Kidney (tissue), 14 donors: ENCODE results near the gene MAPK1. TPM values are rescaled to one million over a fixed set of nuclear protein-coding genes. Genes with fewer than 3 reads are reported as not detected.
"Not testable (repeated sequence)": the region's sequence is repeated elsewhere in the genome, so short reads cannot be mapped to it uniquely, and the experiment has no call there.

ENCODE experiments used
- DNase-seq, 5 donors: peaks; one replicate each; pipeline ENCODE4 v3.0.0-alpha.2; 2013 to 2020
- FAIRE-seq: peaks from 2 replicates; lab custom pipeline; 2012; peaks lifted over from hg19 to GRCh38; lab: Jason Lieb, UNC
- H3K27ac ChIP-seq, 2 donors: one replicate each; pipeline ENCODE4 v1.7.0; 2013; ENCODE audit warnings: low read depth in 2 of 2, low read length in 2 of 2, inconsistent platforms in 1 of 2
- H3K27me3 ChIP-seq: one replicate; pipeline ENCODE4 v1.7.1; 2013; ENCODE audit warnings: low read length, inconsistent platforms; ENCODE audit not compliant: control insufficient read depth, insufficient read depth
- H3K36me3 ChIP-seq, 3 donors: one replicate each; pipeline versions ENCODE4 v1.7.0 to v1.7.1; 2013; ENCODE audit warnings: low read length in 3 of 3, control low read depth in 1 of 3, inconsistent platforms in 1 of 3; ENCODE audit not compliant: insufficient read depth in 3 of 3, control insufficient read depth in 2 of 3
- H3K4me1 ChIP-seq, 3 donors: one replicate each; pipeline versions ENCODE4 v1.7.0 to v1.7.1; 2013; ENCODE audit warnings: low read length in 3 of 3, inconsistent platforms in 1 of 3, low read depth in 1 of 3; ENCODE audit not compliant: control insufficient read depth in 2 of 3, insufficient read depth in 2 of 3
- H3K4me3 ChIP-seq, 3 donors: one replicate each; pipeline versions ENCODE4 v1.7.0 to v1.8.1; 2013; ENCODE audit warnings: low read length in 3 of 3, control low read depth in 1 of 3, inconsistent platforms in 1 of 3
- H3K9ac ChIP-seq, 3 donors: one replicate each; pipeline versions ENCODE4 v1.7.0 to v1.7.1; 2013; ENCODE audit warnings: low read length in 3 of 3, control low read depth in 1 of 3, inconsistent platforms in 1 of 3
- H3K9me3 ChIP-seq, 3 donors: one replicate each; pipeline versions ENCODE4 v1.7.0 to v1.7.1; 2013; ENCODE audit warnings: low read length in 3 of 3, control low read depth in 1 of 3, inconsistent platforms in 1 of 3; ENCODE audit not compliant: control insufficient read depth in 2 of 3, insufficient read depth in 1 of 3
- intact Hi-C: fragments of 100-400 bp; cut with DNase I; formaldehyde crosslinking; loops from one replicate; pipeline ENCODE4 v1.11.1; 2022
- polyA plus RNA-seq: library from polyadenylated mRNA; stranded (reverse); fragments of 350-450 nt; fragmentation: Illumina TruSeq; extraction: RNeasy Lipid Tissue Mini Kit (QIAGEN cat#74804); gene quantifications from one replicate; pipeline ENCODE4 v1.2.3, GENCODE V29; 2014; ENCODE audit warnings: low read depth, low replicate concordance; ENCODE audit not compliant: insufficient read depth
- total RNA-seq: library from RNA; stranded (reverse); fragmentation: NEBNext Ultra II Directional; extraction: Animal tissue kit (Norgen Biotek cat#: 25700); gene quantifications from one replicate; pipeline ENCODE4 v1.2.1, GENCODE V29; 2021
- TF ChIP-seq, protein P1 (sequence below): IDR thresholded peaks from 3 replicates; pipeline ENCODE4 v1.5.1; 2012; ENCODE audit warnings: mild to moderate bottlenecking, moderate library complexity, borderline replicate concordance; ENCODE audit not compliant: insufficient read depth; ENCODE audit errors: extremely low read depth
- donor health status: control.
- donor health status: control.
- donor health status: control.
- donor health status: control.
- donor health status: control.
- donor health status: DM: yes; HTN: yes; CAD: no.
- donor health status: Normal renal cell carcinoma (clear cell type).

Gene MAPK1
- total and polyA plus RNA-seq, 2 donors from 2014 or later: 21.3 to 128 TPM

GRCh38 chr22:21753374-21754111 lies 113.9 kb downstream of the MAPK1 start:
- H3K4me3 ChIP-seq: no peak overlapping the region
- no peak for FAIRE-seq
- H3K27ac ChIP-seq: no peak overlapping the region
- H3K9me3 ChIP-seq: no peaks in the 10 kb centered on the region
- H3K27me3 ChIP-seq: no peaks in the 10 kb centered on the region
- TF ChIP-seq, protein P1, sequence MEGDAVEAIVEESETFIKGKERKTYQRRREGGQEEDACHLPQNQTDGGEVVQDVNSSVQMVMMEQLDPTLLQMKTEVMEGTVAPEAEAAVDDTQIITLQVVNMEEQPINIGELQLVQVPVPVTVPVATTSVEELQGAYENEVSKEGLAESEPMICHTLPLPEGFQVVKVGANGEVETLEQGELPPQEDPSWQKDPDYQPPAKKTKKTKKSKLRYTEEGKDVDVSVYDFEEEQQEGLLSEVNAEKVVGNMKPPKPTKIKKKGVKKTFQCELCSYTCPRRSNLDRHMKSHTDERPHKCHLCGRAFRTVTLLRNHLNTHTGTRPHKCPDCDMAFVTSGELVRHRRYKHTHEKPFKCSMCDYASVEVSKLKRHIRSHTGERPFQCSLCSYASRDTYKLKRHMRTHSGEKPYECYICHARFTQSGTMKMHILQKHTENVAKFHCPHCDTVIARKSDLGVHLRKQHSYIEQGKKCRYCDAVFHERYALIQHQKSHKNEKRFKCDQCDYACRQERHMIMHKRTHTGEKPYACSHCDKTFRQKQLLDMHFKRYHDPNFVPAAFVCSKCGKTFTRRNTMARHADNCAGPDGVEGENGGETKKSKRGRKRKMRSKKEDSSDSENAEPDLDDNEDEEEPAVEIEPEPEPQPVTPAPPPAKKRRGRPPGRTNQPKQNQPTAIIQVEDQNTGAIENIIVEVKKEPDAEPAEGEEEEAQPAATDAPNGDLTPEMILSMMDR: no peak
- peaks cover 0 to 2% (median 0%) of the 10 kb centered on the region in 3 donors for H3K36me3 ChIP-seq
- DNase-seq: no peak
- H3K4me1 ChIP-seq: peaks cover 0 to 1% (median 0%) of the 10 kb centered on the region in 3 donors
- intact Hi-C loops: no loop called here
- no peak overlapping the region for H3K9ac ChIP-seq

DNA sequence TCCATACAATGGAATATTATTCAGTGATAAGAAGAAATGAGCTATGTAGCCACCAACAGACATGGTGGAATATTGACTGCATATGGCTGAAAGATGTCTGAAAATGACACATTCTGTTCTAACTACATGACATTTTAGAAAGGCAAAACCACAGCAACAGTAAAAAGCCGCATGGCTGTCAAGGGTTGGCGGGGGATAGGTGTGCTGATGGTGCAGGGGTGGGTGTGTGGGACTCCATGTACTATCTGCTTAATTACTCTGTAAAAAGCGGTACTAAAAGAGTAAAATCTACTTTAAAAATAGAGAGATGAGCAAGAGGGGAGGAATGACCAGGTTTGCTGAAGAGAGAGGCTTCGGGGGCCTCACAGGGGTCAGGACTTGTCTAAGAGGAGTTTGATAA lies 115.2 kb downstream of the MAPK1 start:
- H3K4me3 ChIP-seq: no peak overlapping the region
- H3K27me3 ChIP-seq: no peaks in the 10 kb centered on the region
- H3K27ac ChIP-seq: no peak overlapping the region
- intact Hi-C loops: no loop called here
- FAIRE-seq: no peak
- H3K9me3 ChIP-seq: no peaks in the 10 kb centered on the region
- TF ChIP-seq, protein P1: no peak
- DNase-seq: no peak
- no peak overlapping the region for H3K9ac ChIP-seq
- H3K4me1 ChIP-seq: no peaks in the 10 kb centered on the region
- H3K36me3 ChIP-seq: peaks cover 0 to 2% (median 0%) of the 10 kb centered on the region in 3 donors

DNA sequence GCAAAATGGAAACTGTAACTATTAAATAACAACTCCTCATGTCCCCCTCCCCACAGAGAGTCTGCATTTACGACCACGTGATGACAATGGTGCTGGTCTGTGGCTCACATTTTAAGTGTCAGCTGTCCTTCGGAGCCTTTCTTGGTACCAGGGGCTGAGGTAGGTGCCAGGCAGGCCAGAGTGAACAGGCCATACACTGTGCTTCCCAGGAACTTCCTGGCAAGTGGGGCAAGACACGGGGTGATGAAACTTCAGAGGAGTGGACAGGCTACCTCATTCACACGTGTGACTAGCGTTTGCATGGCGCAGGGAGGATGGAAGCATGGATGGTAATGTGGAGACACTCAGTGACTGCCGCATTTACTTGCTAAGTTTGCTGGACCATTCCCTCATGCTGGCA lies 121.5 kb downstream of the MAPK1 start:
- intact Hi-C loops: no loop called here
- FAIRE-seq: no peak

DNA sequence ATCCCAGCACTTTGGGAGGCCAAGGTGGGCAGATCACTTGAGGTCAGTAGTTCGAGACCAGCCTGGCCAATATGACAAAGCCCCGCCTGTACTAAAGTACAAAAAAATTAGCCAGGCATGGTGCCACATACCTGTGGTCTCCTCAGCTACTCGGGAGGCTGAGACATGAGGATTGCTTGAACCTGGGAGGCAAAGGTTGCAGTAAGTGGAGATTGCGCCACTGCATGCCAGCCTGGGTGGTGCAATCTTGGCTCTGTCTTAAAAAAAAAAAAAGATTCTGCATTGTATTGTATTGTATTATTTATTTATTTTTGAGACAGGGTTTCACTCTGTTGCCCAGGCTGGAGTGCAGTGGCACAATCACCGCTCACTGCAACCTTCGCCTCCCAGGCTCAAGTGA lies 122.5 kb downstream of the MAPK1 start:
- H3K36me3 ChIP-seq, H3K27ac ChIP-seq, H3K27me3 ChIP-seq, H3K9me3 ChIP-seq, FAIRE-seq, H3K4me3 ChIP-seq, H3K4me1 ChIP-seq, H3K9ac ChIP-seq, intact Hi-C loops, DNase-seq: not testable (repeated sequence)

More for the DNA sequence above, 121.5 kb downstream of the MAPK1 start:
- TF ChIP-seq, protein P1: no peak
- no peaks in the 10 kb centered on the region for H3K9me3 ChIP-seq
- no peak for DNase-seq
- no peaks in the 10 kb centered on the region for H3K27me3 ChIP-seq
- no peaks in the 10 kb centered on the region for H3K36me3 ChIP-seq
- H3K27ac ChIP-seq: no peak overlapping the region
- H3K4me1 ChIP-seq: no peaks in the 10 kb centered on the region
- no peak overlapping the region for H3K4me3 ChIP-seq
- H3K9ac ChIP-seq: no peak overlapping the region
